Hepatocyte (in vitro differentiated cells): ENCODE results near the gene NSMF. TPM values are rescaled to one million over a fixed set of nuclear protein-coding genes. Genes with fewer than 3 reads are reported as not detected.

Source experiments
- DNase-seq: peaks from one replicate; pipeline ENCODE4 v3.0.0-alpha.2; 2016; ENCODE audit warnings: low spot score
- H2AFZ ChIP-seq: fragments of 200-600 bp; sonication (generic); 2 replicates; pipeline ENCODE4 v1.6.0; 2016; ENCODE audit warnings: antibody characterized with exemption, mild to moderate bottlenecking
- H3K27ac ChIP-seq: fragments of 200-600 bp; sonication (generic); 2 replicates; pipeline ENCODE4 v1.5.1; 2016; ENCODE audit warnings: mild to moderate bottlenecking
- H3K27me3 ChIP-seq: fragments of 200-600 bp; sonication (generic); 2 replicates; pipeline ENCODE4 v1.6.1; 2016
- H3K36me3 ChIP-seq: fragments of 200-600 bp; sonication (generic); replicated peaks from 2 replicates; pipeline ENCODE4 v1.5.1; 2016; ENCODE audit warnings: low read depth; ENCODE audit not compliant: insufficient read depth
- H3K4me1 ChIP-seq: fragments of 200-600 bp; sonication (generic); 2 replicates; pipeline ENCODE4 v1.5.1; 2016; ENCODE audit warnings: mild to moderate bottlenecking, moderate library complexity; ENCODE audit not compliant: insufficient read depth
- H3K4me2 ChIP-seq: fragments of 200-600 bp; sonication (generic); 2 replicates; pipeline ENCODE4 v1.6.0; 2016
- H3K4me3 ChIP-seq: fragments of 200-600 bp; sonication (generic); 2 replicates; pipeline ENCODE4 v1.5.1; 2016; ENCODE audit warnings: mild to moderate bottlenecking
- H3K79me2 ChIP-seq: fragments of 200-600 bp; sonication (generic); 2 replicates; pipeline ENCODE4 v1.6.0; 2017; ENCODE audit warnings: mild to moderate bottlenecking
- H3K9me2 ChIP-seq: fragments of 200-600 bp; sonication (generic); replicated peaks from 2 replicates; pipeline ENCODE4 v1.6.0; 2017; ENCODE audit warnings: mild to moderate bottlenecking; ENCODE audit not compliant: insufficient read depth
- H3K9me3 ChIP-seq: fragments of 200-600 bp; sonication (generic); 2 replicates; pipeline ENCODE4 v1.5.1; 2016; ENCODE audit warnings: low read depth, mild to moderate bottlenecking
- H4K20me1 ChIP-seq: fragments of 200-600 bp; sonication (generic); 2 replicates; pipeline ENCODE4 v1.6.0; 2016; ENCODE audit warnings: mild to moderate bottlenecking; ENCODE audit not compliant: insufficient read depth, poor library complexity, severe bottlenecking
- CTCF ChIP-seq: fragments of 200-600 bp; sonication (generic); IDR thresholded peaks from 2 replicates; pipeline ENCODE4 v1.5.1; 2016; ENCODE audit warnings: antibody characterized with exemption, mild to moderate bottlenecking; ENCODE audit not compliant: poor library complexity
- EZH2 ChIP-seq: fragments of 200-600 bp; sonication (generic); IDR thresholded peaks from 2 replicates; pipeline ENCODE4 v1.6.1; 2016; ENCODE audit warnings: antibody characterized with exemption, mild to moderate bottlenecking, borderline replicate concordance
- EZH2phosphoT487 ChIP-seq: fragments of 200-600 bp; sonication (generic); IDR thresholded peaks from one replicate; pipeline ENCODE4 v1.6.1; 2018; ENCODE audit warnings: antibody characterized with exemption, mild to moderate bottlenecking, low read depth, moderate library complexity; ENCODE audit not compliant: unreplicated experiment, severe bottlenecking
- WGBS: methylation state at CpG from one replicate; pipeline ENCODE4 v1.1.6; 2016; ENCODE audit warnings: low lambda C conversion rate; ENCODE audit errors: missing lambda C conversion rate; 5-methylcytosine and 5-hydroxymethylcytosine counted together
- polyA plus RNA-seq: library from polyadenylated mRNA; unstranded; fragments of >200 nt; fragmentation: Nextera tagmentation; extraction: Ambion mirVana; gene quantifications from 2 replicates; pipeline ENCODE4 v1.2.1, GENCODE V29; 2016
- total RNA-seq: library from RNA; depleted of rRNA; stranded (reverse); fragments of >200 nt; gene quantifications from 2 replicates; pipeline ENCODE4 v1.2.3, GENCODE V29; 2014

NSMF gene
- total and polyA plus RNA-seq, 2 experiments from 2014 or later: 39.5 to 51.6 TPM

- no peaks in the 10 kb centered on the region for H3K79me2 ChIP-seq
- TF ChIP-seq EZH2phosphoT487 (no peak), EZH2 (no peak), CTCF (no peak)
- no peak overlapping the region for H3K27ac ChIP-seq
- H3K9me3 ChIP-seq: no peaks in the 10 kb centered on the region
- H3K27me3 ChIP-seq: no peaks in the 10 kb centered on the region
- no peaks in the 10 kb centered on the region for H3K4me1 ChIP-seq
- DNase-seq: no peak
- H2AFZ ChIP-seq: no peak overlapping the region
- no peaks in the 10 kb centered on the region for H3K36me3 ChIP-seq
- 94% methylated on average over 12 of the region's 12 CpGs for WGBS
- no peak overlapping the region for H3K4me2 ChIP-seq
- H4K20me1 ChIP-seq: no peaks in the 10 kb centered on the region
- H3K9me2 ChIP-seq: no peaks in the 10 kb centered on the region
- H3K4me3 ChIP-seq: no peak overlapping the region
Measured at GRCh38 chr9:137501457-137501856, 42.3 kb upstream of the NSMF start.

- no peak overlapping the region for H3K4me2 ChIP-seq
- H3K27me3 ChIP-seq: no peaks in the 10 kb centered on the region
- no peaks in the 10 kb centered on the region for H3K9me2 ChIP-seq
- H3K4me1 ChIP-seq: no peaks in the 10 kb centered on the region
- no peaks in the 10 kb centered on the region for H3K79me2 ChIP-seq
- H3K36me3 ChIP-seq: no peaks in the 10 kb centered on the region
- no peaks in the 10 kb centered on the region for H3K9me3 ChIP-seq
- no peak for TF ChIP-seq EZH2phosphoT487
- TF ChIP-seq EZH2: no peak
- TF ChIP-seq CTCF: no peak
- no peak overlapping the region for H3K4me3 ChIP-seq
- H3K27ac ChIP-seq: no peak overlapping the region
- no peak for DNase-seq
- no peak overlapping the region for H2AFZ ChIP-seq
- no peaks in the 10 kb centered on the region for H4K20me1 ChIP-seq
- WGBS: 98% methylated on average over 42 of the region's 45 CpGs
Measured at GRCh38 chr9:137500666-137501397, 41.7 kb upstream of the NSMF start.

- H3K4me3 ChIP-seq: no peak overlapping the region
- H3K4me1 ChIP-seq: no peaks in the 10 kb centered on the region
- no peaks in the 10 kb centered on the region for H3K9me2 ChIP-seq
- H3K36me3 ChIP-seq: no peaks in the 10 kb centered on the region
- TF ChIP-seq EZH2phosphoT487 (no peak), EZH2 (no peak), CTCF (no peak)
- H3K27ac ChIP-seq: no peak overlapping the region
- no peaks in the 10 kb centered on the region for H3K27me3 ChIP-seq
- no peak overlapping the region for H2AFZ ChIP-seq
- DNase-seq: no peak
- WGBS: 94% methylated on average over 34 of the region's 36 CpGs
- no peaks in the 10 kb centered on the region for H4K20me1 ChIP-seq
- H3K9me3 ChIP-seq: no peaks in the 10 kb centered on the region
- no peak overlapping the region for H3K4me2 ChIP-seq
- no peaks in the 10 kb centered on the region for H3K79me2 ChIP-seq
Measured at GRCh38 chr9:137499858-137500661, 40.9 kb upstream of the NSMF start.
